Gastrocnemius medialis (tissue), 4 donors: Measurements from ENCODE around the gene ARIH1. TPM values are rescaled to one million over a fixed set of nuclear protein-coding genes. Genes with fewer than 3 reads are reported as not detected.

Source experiments
- ATAC-seq, 2 donors: fragments of 150-250 bp; one replicate each; pipeline ENCODE4 v1.9.1; 2016
- DNase-seq, 2 donors: peaks; one replicate each; pipeline ENCODE4 v3.0.0-alpha.2; 2019
- H3K27ac ChIP-seq, 4 donors: fragments of 200-600 bp; sonication (generic); 1 replicate in 1 of 4; 2 replicates in 3 of 4; pipeline ENCODE4 v1.5.1; 2016 to 2018; ENCODE audit warnings: mild to moderate bottlenecking in 2 of 4, moderate library complexity in 1 of 4
- H3K27me3 ChIP-seq, 3 donors: fragments of 200-600 bp; sonication (generic) in 2 of 3; 1 replicate in 1 of 3; 2 replicates in 2 of 3; pipeline versions ENCODE4 v1.5.1 to v1.6.0; 2016 to 2019; ENCODE audit warnings: mild to moderate bottlenecking in 1 of 3, moderate library complexity in 1 of 3
- H3K36me3 ChIP-seq, 2 donors: fragments of 200-600 bp; sonication (generic) in 1 of 2; one replicate each; pipeline ENCODE4 v1.5.1; 2017 to 2018
- H3K4me1 ChIP-seq, 2 donors: fragments of 200-600 bp; sonication (generic) in 1 of 2; one replicate each; pipeline ENCODE4 v1.5.1; 2016 to 2017; ENCODE audit warnings: mild to moderate bottlenecking in 2 of 2
- H3K4me3 ChIP-seq, 4 donors: fragments of 200-600 bp; sonication (generic) in 3 of 4; 1 replicate in 1 of 4; 2 replicates in 3 of 4; pipeline ENCODE4 v1.5.1; 2016 to 2019; ENCODE audit warnings: mild to moderate bottlenecking in 2 of 4
- H3K9me3 ChIP-seq, 3 donors: fragments of 200-600 bp; sonication (generic) in 2 of 3; 1 replicate in 1 of 3; 2 replicates in 2 of 3; pipeline ENCODE4 v1.5.1; 2016 to 2019
- CTCF ChIP-seq, 5 experiments: fragments of 450-650 bp in 3 of 5; fragments of 200-600 bp in 2 of 5; sonication (generic) in 2 of 5; IDR thresholded peaks in 4 of 5; conservative IDR thresholded peaks in 1 of 5; 1 replicate in 4 of 5; 2 replicates in 1 of 5; pipeline ENCODE4 v1.5.1; 2016 to 2019; ENCODE audit warnings: antibody characterized with exemption in 5 of 5, mild to moderate bottlenecking in 3 of 5, moderate library complexity in 3 of 5
- POLR2A ChIP-seq, 2 donors: fragments of 450-650 bp; IDR thresholded peaks; one replicate each; pipeline ENCODE4 v1.6.1; 2017; ENCODE audit warnings: antibody characterized with exemption in 2 of 2, mild to moderate bottlenecking in 2 of 2, moderate library complexity in 2 of 2
- in situ Hi-C, 4 donors: fragments of 200-750 bp; cut with MboI; loops; one replicate each; pipeline versions ENCODE4 v1.15.0 to v1.8.0; 2017; ENCODE audit warnings: low sequenced_read_pairs in 4 of 4
- intact Hi-C: fragments of 100-400 bp; cut with DNase I; formaldehyde crosslinking; loops from one replicate; pipeline ENCODE4 v1.15.1; 2023; ENCODE audit warnings: low total_unique reads
- total RNA-seq, 4 donors: library from RNA; depleted of rRNA; stranded (reverse); fragments of >200 nt; gene quantifications; one replicate each; pipeline versions ENCODE4 v1.1.0 to v1.2.3, GENCODE V29; 2016

The ARIH1 gene
- total RNA-seq, 4 donors from 2014 or later, result 46.3 to 85.6 (median 68.3) TPM

- Histone ChIP-seq H3K4me3 (no peak overlapping the region), H3K4me1 (peaks cover 85 to 92% of the 10 kb centered on the region in 2 donors), H3K27ac (peak overlapping the region in 3 of 4 donors; percentile 10 to 60 (median 49)), H3K36me3 (no peaks in the 10 kb centered on the region), H3K27me3 (no peaks in the 10 kb centered on the region), H3K9me3 (no peaks in the 10 kb centered on the region)
- ATAC-seq (no peak), DNase-seq (no peak)
- in situ Hi-C loops (loop anchor here in 1 of 4 donors (25.0 kb wide), 1 partner anchor 194 kb away; the partner anchor contains the start of genes BBS4 and HIGD2B), intact Hi-C loops (no loop called here)
- no peak for TF ChIP-seq POLR2A (IDR thresholded peaks at IDR 0.05)
- no peak for TF ChIP-seq CTCF (IDR thresholded peaks at IDR 0.05 in 4 of 5, conservative IDR thresholded peaks at IDR 0.05 in 1 of 5)
These were observed 19.1 kb downstream of the ARIH1 start for GRCh38 chr15:72493220-72493619.

GRCh38 chr15:72495007-72495406, 20.9 kb downstream of the ARIH1 start:
- peak overlapping the region in 1 of 4 donors; percentile 7 for H3K4me3 ChIP-seq
- peaks cover 67 to 79% of the 10 kb centered on the region in 2 donors for H3K4me1 ChIP-seq
- in situ Hi-C loops, result loop anchor here in 1 of 4 donors (25.0 kb wide), 1 partner anchor 192 kb away; the partner anchor contains the start of genes BBS4 and HIGD2B
- no peaks in the 10 kb centered on the region for H3K9me3 ChIP-seq
- no peaks in the 10 kb centered on the region for H3K27me3 ChIP-seq
- peaks cover 0 to 4% of the 10 kb centered on the region in 2 donors for H3K36me3 ChIP-seq
- TF ChIP-seq POLR2A (IDR thresholded peaks at IDR 0.05) (no peak), CTCF (IDR thresholded peaks at IDR 0.05 in 4 of 5, conservative IDR thresholded peaks at IDR 0.05 in 1 of 5) (no peak)
- peak overlapping the region; percentile 43 to 62 (median 52) for H3K27ac ChIP-seq
- DNase-seq (no peak), ATAC-seq (peak; percentile 72 to 81)
- intact Hi-C loops, result no loop called here

- intact Hi-C loops (no loop called here), in situ Hi-C loops (loop anchor here in 1 of 4 donors (25.0 kb wide), 1 partner anchor 191 kb away; the partner anchor contains the start of genes BBS4 and HIGD2B)
- H3K27ac ChIP-seq, result no peak overlapping the region
- ATAC-seq, result no peak
- no peak for DNase-seq
- no peaks in the 10 kb centered on the region for H3K9me3 ChIP-seq
- H3K27me3 ChIP-seq, result no peaks in the 10 kb centered on the region
- TF ChIP-seq CTCF (IDR thresholded peaks at IDR 0.05 in 4 of 5, conservative IDR thresholded peaks at IDR 0.05 in 1 of 5), result no peak
- no peak for TF ChIP-seq POLR2A (IDR thresholded peaks at IDR 0.05)
- peaks cover 63 to 71% of the 10 kb centered on the region in 2 donors for H3K4me1 ChIP-seq
- peaks cover 0 to 4% of the 10 kb centered on the region in 2 donors for H3K36me3 ChIP-seq
- no peak overlapping the region for H3K4me3 ChIP-seq
These were observed 22.7 kb downstream of the ARIH1 start for GRCh38 chr15:72496783-72497182.

- Histone ChIP-seq H3K9me3 (no peaks in the 10 kb centered on the region), H3K36me3 (peaks cover 0 to 4% of the 10 kb centered on the region in 2 donors), H3K4me1 (peaks cover 63 to 71% of the 10 kb centered on the region in 2 donors), H3K27ac (peak overlapping the region in 1 of 4 donors; percentile 3), H3K27me3 (no peaks in the 10 kb centered on the region), H3K4me3 (no peak overlapping the region)
- no peak for ATAC-seq
- DNase-seq, result no peak
- in situ Hi-C loops, result loop anchor here in 1 of 4 donors (25.0 kb wide), 1 partner anchor 190 kb away; the partner anchor contains the start of genes BBS4 and HIGD2B
- intact Hi-C loops, result no loop called here
- no peak for TF ChIP-seq CTCF (IDR thresholded peaks at IDR 0.05 in 4 of 5, conservative IDR thresholded peaks at IDR 0.05 in 1 of 5)
- TF ChIP-seq POLR2A (IDR thresholded peaks at IDR 0.05), result no peak
These were observed 23.3 kb downstream of the ARIH1 start for GRCh38 chr15:72497402-72497801.
